Prostate gland (tissue), 2 donors: ENCODE results near the gene DEF6. TPM values are rescaled to one million over a fixed set of nuclear protein-coding genes. Genes with fewer than 3 reads are reported as not detected.

Source experiments
- DNase-seq: peaks from one replicate; pipeline ENCODE4 v3.0.0-alpha.2; 2019; ENCODE audit warnings: low spot score
- H3K27ac ChIP-seq, 2 donors: fragments of 200-600 bp; sonication (generic); 2 replicates each; pipeline ENCODE4 v1.5.1; 2017 to 2019
- H3K27me3 ChIP-seq: fragments of 200-600 bp; sonication (generic); replicated peaks from 2 replicates; pipeline ENCODE4 v1.5.1; 2019; ENCODE audit not compliant: insufficient read depth
- H3K36me3 ChIP-seq, 2 donors: fragments of 200-600 bp; sonication (generic); 1 replicate in 1 of 2; 2 replicates in 1 of 2; pipeline versions ENCODE4 v1.5.1 to v1.8.1; 2017 to 2019
- H3K4me1 ChIP-seq: fragments of 200-600 bp; sonication (generic); replicated peaks from 2 replicates; pipeline ENCODE4 v1.5.1; 2019
- H3K4me3 ChIP-seq, 2 donors: fragments of 200-600 bp; sonication (generic); 2 replicates each; pipeline ENCODE4 v1.5.1; 2017 to 2019
- H3K9me3 ChIP-seq: fragments of 200-600 bp; sonication (generic); 2 replicates; pipeline ENCODE4 v1.5.1; 2017
- CTCF ChIP-seq, 4 experiments: fragments of 200-600 bp in 2 of 4; fragments of 450-650 bp in 2 of 4; sonication (generic) in 2 of 4; IDR thresholded peaks; 1 replicate in 3 of 4; 2 replicates in 1 of 4; pipeline ENCODE4 v1.5.1; 2016 to 2019; ENCODE audit warnings: antibody characterized with exemption in 4 of 4, mild to moderate bottlenecking in 2 of 4, moderate library complexity in 2 of 4
- POLR2A ChIP-seq: fragments of 450-650 bp; IDR thresholded peaks from one replicate; pipeline ENCODE4 v1.6.1; 2016; ENCODE audit warnings: antibody characterized with exemption, mild to moderate bottlenecking
- POLR2AphosphoS5 ChIP-seq: sonication (generic); formaldehyde crosslinking; IDR thresholded peaks from one replicate; pipeline ENCODE4 v1.6.1; 2017; ENCODE audit warnings: antibody characterized with exemption
- WGBS: methylation state at CpG from one replicate; pipeline ENCODE4 v1.1.5; 2018; 5-methylcytosine and 5-hydroxymethylcytosine counted together
- intact Hi-C: fragments of 100-400 bp; cut with DNase I; formaldehyde crosslinking; loops from one replicate; pipeline ENCODE4 v1.14.2; 2022
- total RNA-seq, 2 donors: library from RNA; depleted of rRNA; stranded (reverse); fragments of >200 nt; gene quantifications; one replicate each; pipeline ENCODE4 v1.1.0, GENCODE V29; 2016

Gene DEF6
- total RNA-seq, 2 donors from 2014 or later: 20.2 to 33.4 TPM

GRCh38 chr6:35343092-35343834, 45.6 kb downstream of the DEF6 start:
- TF ChIP-seq CTCF (IDR thresholded peaks at IDR 0.05) (no peak), POLR2AphosphoS5 (peak; percentile 3)
- peak overlapping the region; percentile 77 to 96 for H3K4me3 ChIP-seq
- H3K36me3 ChIP-seq: peaks cover 0 to under 1% of the 10 kb centered on the region in 2 donors
- WGBS: 3% methylated on average over 13 of the region's 13 CpGs
- H3K9me3 ChIP-seq: no peaks in the 10 kb centered on the region
- H3K27ac ChIP-seq: peak overlapping the region; percentile 93 to 95
- H3K27me3 ChIP-seq: no peaks in the 10 kb centered on the region
- no peaks in the 10 kb centered on the region for H3K4me1 ChIP-seq
- no peak for DNase-seq
- intact Hi-C loops: loop anchor here (2.0 to 10.0 kb wide), 2 partner anchors 72 to 392 kb away; partner anchors contain the start of gene ARMC12

- H3K27ac ChIP-seq: peak overlapping the region; percentile 93 to 95
These were observed 46.4 kb downstream of the DEF6 start for GRCh38 chr6:35343835-35344550.

GRCh38 chr6:35351422-35351821, 53.8 kb downstream of the DEF6 start:
- TF ChIP-seq POLR2A (no peak), CTCF (IDR thresholded peaks at IDR 0.05) (no peak), POLR2AphosphoS5 (no peak)
- 88% methylated on average over 4 of the region's 4 CpGs for WGBS
- H3K9me3 ChIP-seq: no peaks in the 10 kb centered on the region
- no peak for DNase-seq
- H3K4me1 ChIP-seq: no peaks in the 10 kb centered on the region
- no peaks in the 10 kb centered on the region for H3K27me3 ChIP-seq
- peaks cover 0 to 4% of the 10 kb centered on the region in 2 donors for H3K36me3 ChIP-seq
- H3K27ac ChIP-seq: no peak overlapping the region
- H3K4me3 ChIP-seq: no peak overlapping the region
- intact Hi-C loops: no loop called here

More at GRCh38 chr6:35343835-35344550, 46.4 kb downstream of the DEF6 start:
- TF ChIP-seq POLR2AphosphoS5 (peak; percentile 1), POLR2A (no peak)
- no peak for DNase-seq
- intact Hi-C loops: loop anchor here (2.0 to 10.0 kb wide), 2 partner anchors 71 to 391 kb away; partner anchors contain the start of gene ARMC12
- 26% methylated on average over 6 of the region's 6 CpGs for WGBS
- Histone ChIP-seq H3K4me3 (peak overlapping the region; percentile 77 to 96), H3K36me3 (peaks cover 0 to 4% of the 10 kb centered on the region in 2 donors), H3K4me1 (no peaks in the 10 kb centered on the region), H3K9me3 (no peaks in the 10 kb centered on the region), H3K27me3 (no peaks in the 10 kb centered on the region)

GRCh38 chr6:35352735-35353134, 55.1 kb downstream of the DEF6 start:
- no peak for DNase-seq
- H3K9me3 ChIP-seq: no peaks in the 10 kb centered on the region
- H3K36me3 ChIP-seq: peaks cover 0 to 4% of the 10 kb centered on the region in 2 donors
- no peaks in the 10 kb centered on the region for H3K4me1 ChIP-seq
- no peak for TF ChIP-seq CTCF (IDR thresholded peaks at IDR 0.05)
- TF ChIP-seq POLR2A: no peak
- no peak for TF ChIP-seq POLR2AphosphoS5
- intact Hi-C loops: no loop called here
- WGBS: 100% methylated on average over 2 of the region's 2 CpGs
- H3K27me3 ChIP-seq: no peaks in the 10 kb centered on the region
- H3K27ac ChIP-seq: no peak overlapping the region
- H3K4me3 ChIP-seq: no peak overlapping the region

- intact Hi-C loops: no loop called here
- Histone ChIP-seq H3K9me3 (no peaks in the 10 kb centered on the region), H3K4me3 (no peak overlapping the region), H3K27me3 (no peaks in the 10 kb centered on the region), H3K27ac (no peak overlapping the region), H3K4me1 (no peaks in the 10 kb centered on the region), H3K36me3 (no peaks in the 10 kb centered on the region)
- no peak for TF ChIP-seq CTCF (IDR thresholded peaks at IDR 0.05)
- no peak for TF ChIP-seq POLR2A
- no peak for TF ChIP-seq POLR2AphosphoS5
- 91% methylated on average over 13 of the region's 13 CpGs for WGBS
- no peak for DNase-seq
These were observed 56.9 kb downstream of the DEF6 start for GRCh38 chr6:35354361-35355135.
